H9 (cell line): ENCODE data around the gene SEMA3F. TPM values are rescaled to one million over a fixed set of nuclear protein-coding genes. Genes with fewer than 3 reads are reported as not detected.

Experiments used
- DNase-seq: peaks from one replicate; pipeline ENCODE4 v3.0.0-alpha.2; 2017
- H2AFZ ChIP-seq: one replicate; pipeline ENCODE4 v1.6.1; 2013; ENCODE audit warnings: mild to moderate bottlenecking, low read length, control low read depth, moderate library complexity
- H2AK5ac ChIP-seq: 2 replicates; pipeline ENCODE4 v1.6.1; 2013; ENCODE audit warnings: low read length, control low read depth, mixed read lengths; ENCODE audit not compliant: insufficient read length
- H2BK120ac ChIP-seq: one replicate; pipeline ENCODE4 v1.6.1; 2013; ENCODE audit warnings: low read depth, mild to moderate bottlenecking, low read length, control low read depth, inconsistent platforms; ENCODE audit not compliant: poor library complexity, severe bottlenecking
- H2BK12ac ChIP-seq: 2 replicates; pipeline ENCODE4 v1.6.1; 2013; ENCODE audit warnings: low read length, control low read depth, mixed read lengths, low read depth; ENCODE audit not compliant: insufficient read length
- H2BK15ac ChIP-seq: 2 replicates; pipeline ENCODE4 v1.6.1; 2013; ENCODE audit warnings: low read depth, low read length, control low read depth
- H2BK20ac ChIP-seq: one replicate; pipeline ENCODE4 v1.6.1; 2013; ENCODE audit warnings: low read depth, mild to moderate bottlenecking, low read length, control low read depth, inconsistent platforms; ENCODE audit not compliant: poor library complexity, severe bottlenecking
- H2BK5ac ChIP-seq: 2 replicates; pipeline ENCODE4 v1.6.1; 2013; ENCODE audit warnings: low read length, control low read depth, mixed read lengths; ENCODE audit not compliant: insufficient read length
- H3K14ac ChIP-seq: 2 replicates; pipeline ENCODE4 v1.6.1; 2013; ENCODE audit warnings: low read length, control low read depth; ENCODE audit not compliant: insufficient read depth
- H3K18ac ChIP-seq: 2 replicates; pipeline ENCODE4 v1.6.1; 2013; ENCODE audit warnings: low read depth, mild to moderate bottlenecking, mixed read lengths, low read length, control low read depth; ENCODE audit not compliant: insufficient read length
- H3K23ac ChIP-seq: 2 replicates; pipeline ENCODE4 v1.6.1; 2013; ENCODE audit warnings: low read length, control low read depth, mixed read lengths, low read depth; ENCODE audit not compliant: insufficient read length
- H3K23me2 ChIP-seq: 2 replicates; pipeline ENCODE4 v1.6.1; 2013; ENCODE audit warnings: low read depth, mild to moderate bottlenecking, mixed read lengths, low read length, control low read depth; ENCODE audit not compliant: insufficient read length, poor library complexity, severe bottlenecking
- H3K27ac ChIP-seq: 2 replicates; pipeline ENCODE4 v1.5.1; 2013; ENCODE audit warnings: low read length, control low read depth, mixed read lengths, low read depth; ENCODE audit not compliant: insufficient read length
- H3K27me3 ChIP-seq: 2 replicates; pipeline ENCODE4 v1.6.1; 2013; ENCODE audit warnings: low read length, control low read depth, inconsistent platforms; ENCODE audit not compliant: insufficient read depth
- H3K4ac ChIP-seq: 2 replicates; pipeline ENCODE4 v1.6.1; 2013; ENCODE audit warnings: low read depth, mild to moderate bottlenecking, control low read depth, inconsistent platforms, low read length, moderate library complexity
- H3K4me1 ChIP-seq: 2 replicates; pipeline ENCODE4 v1.6.1; 2013; ENCODE audit warnings: low read length, control low read depth, inconsistent platforms; ENCODE audit not compliant: insufficient read depth
- H3K4me2 ChIP-seq: 2 replicates; pipeline ENCODE4 v1.6.1; 2013; ENCODE audit warnings: low read length, control low read depth, mixed read lengths; ENCODE audit not compliant: insufficient read length, insufficient read depth
- H3K56ac ChIP-seq: 2 replicates; pipeline ENCODE4 v1.6.1; 2013; ENCODE audit warnings: low read depth, mild to moderate bottlenecking, mixed read lengths, low read length, control low read depth; ENCODE audit not compliant: insufficient read length
- H3K79me1 ChIP-seq: 2 replicates; pipeline ENCODE4 v1.6.1; 2013; ENCODE audit warnings: low read depth, mild to moderate bottlenecking, moderate library complexity, low read length, control low read depth, inconsistent platforms; ENCODE audit not compliant: insufficient read depth, poor library complexity, severe bottlenecking
- H3K79me2 ChIP-seq: 2 replicates; pipeline ENCODE4 v1.6.1; 2013; ENCODE audit warnings: low read length, control low read depth, inconsistent platforms; ENCODE audit not compliant: insufficient read depth
- H3K9ac ChIP-seq: 2 replicates; pipeline ENCODE4 v1.6.1; 2013; ENCODE audit warnings: low read length, control low read depth, mixed read lengths; ENCODE audit not compliant: insufficient read length; ENCODE audit errors: extremely low read depth
- H3K9me3 ChIP-seq: one replicate; pipeline ENCODE4 v1.6.1; 2013; ENCODE audit warnings: low read depth, low read length, inconsistent platforms; ENCODE audit not compliant: control insufficient read depth
- H3T11ph ChIP-seq: one replicate; pipeline ENCODE4 v1.6.1; 2013; ENCODE audit warnings: mild to moderate bottlenecking, low read length, control low read depth, inconsistent platforms
- H4K20me1 ChIP-seq: one replicate; pipeline ENCODE4 v1.6.1; 2013; ENCODE audit not compliant: control insufficient read depth, insufficient read length, insufficient read depth
- H4K5ac ChIP-seq: 2 replicates; pipeline ENCODE4 v1.6.1; 2013; ENCODE audit warnings: low read depth, mild to moderate bottlenecking, mixed read lengths, low read length, control low read depth; ENCODE audit not compliant: insufficient read length
- H4K8ac ChIP-seq: replicated peaks from 2 replicates; pipeline ENCODE4 v1.6.1; 2013; ENCODE audit warnings: low read length, control low read depth, mixed read lengths, low read depth; ENCODE audit not compliant: insufficient read length
- H4K91ac ChIP-seq: 2 replicates; pipeline ENCODE4 v1.6.1; 2013; ENCODE audit warnings: low read depth, mild to moderate bottlenecking, moderate library complexity, mixed read lengths, low read length, control low read depth; ENCODE audit not compliant: insufficient read length
- H3K27ac Mint-ChIP-seq, 3 experiments: 2 replicates in 2 of 3; 3 replicates in 1 of 3; pipeline ENCODE4 v1.8.0; 2020 to 2021; ENCODE audit warnings: mixed read lengths in 3 of 3, mild to moderate bottlenecking in 1 of 3, moderate library complexity in 1 of 3
- H3K27me3 Mint-ChIP-seq: 2 replicates; pipeline ENCODE4 v1.8.0; 2021; ENCODE audit warnings: low read depth, mild to moderate bottlenecking, moderate library complexity, mixed read lengths
- H3K36me3 Mint-ChIP-seq, 3 experiments: 2 replicates in 2 of 3; 3 replicates in 1 of 3; pipeline ENCODE4 v1.8.0; 2020 to 2021; ENCODE audit warnings: low read depth in 3 of 3, mixed read lengths in 3 of 3; ENCODE audit not compliant: insufficient read depth in 1 of 3
- H3K4me1 Mint-ChIP-seq, 2 experiments: 2 replicates each; pipeline ENCODE4 v1.8.0; 2020; ENCODE audit warnings: mixed read lengths in 2 of 2
- H3K4me3 Mint-ChIP-seq, 2 experiments: 2 replicates in 1 of 2; 3 replicates in 1 of 2; pipeline ENCODE4 v1.8.0; 2020 to 2021; ENCODE audit warnings: mild to moderate bottlenecking in 2 of 2, mixed read lengths in 2 of 2, moderate library complexity in 1 of 2
- H3K9me3 Mint-ChIP-seq, 2 experiments: 2 replicates in 1 of 2; 3 replicates in 1 of 2; pipeline ENCODE4 v1.8.0; 2020; ENCODE audit warnings: mild to moderate bottlenecking in 2 of 2, mixed read lengths in 2 of 2, moderate library complexity in 1 of 2
- WGBS: extraction: QIAGEN DNeasy Blood & Tissue Kit; methylation state at CpG from one replicate; pipeline ENCODE4 v1.1.7; 2013; ENCODE audit warnings: missing lambda C conversion rate, low lambda C conversion rate, mixed read lengths; ENCODE audit not compliant: insufficient read length; ENCODE audit errors: extremely low coverage; 5-methylcytosine and 5-hydroxymethylcytosine counted together
- total RNA-seq: library from RNA; stranded (reverse); gene quantifications from 2 replicates; pipeline ENCODE4 v1.2.1, GENCODE V29; 2021
- TF ChIP-seq, protein P1 (sequence below): fragments of 200-600 bp; sonication (generic); conservative IDR thresholded peaks from 3 replicates; pipeline ENCODE4 v1.8.0; 2021; ENCODE audit warnings: antibody characterized with exemption, mild to moderate bottlenecking

SEMA3F gene
- total RNA-seq, 1 experiment from 2014 or later, result 14.3 TPM

GRCh38 chr3:50194128-50194902, 39.2 kb downstream of the SEMA3F start:
- H4K8ac ChIP-seq, result no peak overlapping the region
- no peak overlapping the region for H3T11ph ChIP-seq
- H3K79me1 ChIP-seq, result no peaks in the 10 kb centered on the region
- no peaks in the 10 kb centered on the region for H4K20me1 ChIP-seq
- Mint-ChIP-seq H3K36me3 (no peaks in the 10 kb centered on the region), H3K4me3 (peak overlapping the region in 1 of 2 experiments; percentile 63; a peak in 3 of 5 replicates), H3K9me3 (no peaks in the 10 kb centered on the region), H3K27me3 (peaks cover 49% of the 10 kb centered on the region), H3K4me1 (peaks cover 5 to 13% of the 10 kb centered on the region in 2 experiments), H3K27ac (no peak overlapping the region)
- no peaks in the 10 kb centered on the region; the same call in 1 of the 2 replicates for H3K27me3 ChIP-seq
- H3K4ac ChIP-seq, result no peak overlapping the region
- H3K9me3 ChIP-seq, result no peaks in the 10 kb centered on the region
- H3K79me2 ChIP-seq, result no peaks in the 10 kb centered on the region
- H3K4me2 ChIP-seq, result peak overlapping the region; percentile 25
- no peaks in the 10 kb centered on the region for H3K23me2 ChIP-seq
- H3K14ac ChIP-seq, result no peak overlapping the region
- TF ChIP-seq, protein P1, sequence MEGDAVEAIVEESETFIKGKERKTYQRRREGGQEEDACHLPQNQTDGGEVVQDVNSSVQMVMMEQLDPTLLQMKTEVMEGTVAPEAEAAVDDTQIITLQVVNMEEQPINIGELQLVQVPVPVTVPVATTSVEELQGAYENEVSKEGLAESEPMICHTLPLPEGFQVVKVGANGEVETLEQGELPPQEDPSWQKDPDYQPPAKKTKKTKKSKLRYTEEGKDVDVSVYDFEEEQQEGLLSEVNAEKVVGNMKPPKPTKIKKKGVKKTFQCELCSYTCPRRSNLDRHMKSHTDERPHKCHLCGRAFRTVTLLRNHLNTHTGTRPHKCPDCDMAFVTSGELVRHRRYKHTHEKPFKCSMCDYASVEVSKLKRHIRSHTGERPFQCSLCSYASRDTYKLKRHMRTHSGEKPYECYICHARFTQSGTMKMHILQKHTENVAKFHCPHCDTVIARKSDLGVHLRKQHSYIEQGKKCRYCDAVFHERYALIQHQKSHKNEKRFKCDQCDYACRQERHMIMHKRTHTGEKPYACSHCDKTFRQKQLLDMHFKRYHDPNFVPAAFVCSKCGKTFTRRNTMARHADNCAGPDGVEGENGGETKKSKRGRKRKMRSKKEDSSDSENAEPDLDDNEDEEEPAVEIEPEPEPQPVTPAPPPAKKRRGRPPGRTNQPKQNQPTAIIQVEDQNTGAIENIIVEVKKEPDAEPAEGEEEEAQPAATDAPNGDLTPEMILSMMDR, result peak; percentile 96
- no peak overlapping the region for H2BK12ac ChIP-seq
- H4K5ac ChIP-seq, result no peak overlapping the region
- H3K27ac ChIP-seq, result no peak overlapping the region
- H2BK15ac ChIP-seq, result no peak overlapping the region
- H2AFZ ChIP-seq, result no peak overlapping the region
- H3K56ac ChIP-seq, result no peak overlapping the region
- H2BK5ac ChIP-seq, result no peak overlapping the region
- WGBS, result no CpG with 5 or more reads among the region's 70 CpGs
- H3K23ac ChIP-seq, result no peak overlapping the region
- DNase-seq, result peak; percentile 82
- no peak overlapping the region for H3K9ac ChIP-seq
- H2BK20ac ChIP-seq, result no peak overlapping the region
- no peak overlapping the region for H4K91ac ChIP-seq
- no peak overlapping the region for H2BK120ac ChIP-seq
- no peak overlapping the region for H2AK5ac ChIP-seq
- no peaks in the 10 kb centered on the region for H3K4me1 ChIP-seq
- H3K18ac ChIP-seq, result no peak overlapping the region
